HG03108 (cell line): ENCODE results near the gene SNX14.

Experiments used
- ATAC-seq: cut with Tn5 transposase; IDR thresholded peaks from one replicate; pipeline ENCODE4 v1.9.1; 2021; ENCODE audit warnings: moderate library complexity; ENCODE audit not compliant: unreplicated experiment

The SNX14 gene

DNA sequence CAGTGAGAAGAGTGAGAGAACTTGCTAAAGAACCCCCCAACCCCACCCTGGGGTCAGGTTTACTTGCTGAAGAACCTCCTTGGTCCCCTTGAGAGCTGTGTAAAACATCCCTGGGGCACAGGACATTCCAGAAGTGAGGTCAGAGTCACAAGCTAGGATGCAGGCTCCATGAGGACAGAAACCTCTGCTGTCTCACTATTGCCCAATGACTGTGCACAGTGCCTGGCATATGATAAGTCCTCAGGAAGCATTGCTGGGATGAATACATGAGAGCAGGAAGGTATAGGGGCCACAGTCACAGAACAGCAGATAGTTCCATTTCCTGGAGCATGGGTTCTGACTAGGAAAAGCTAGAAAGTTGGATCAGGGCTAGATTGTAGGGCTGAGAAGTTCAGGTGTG, 125.3 kb downstream of the SNX14 start:
- no peak for ATAC-seq

- ATAC-seq: peak; percentile 42
Observed at GRCh38 chr6:85465762-85466161, 127.9 kb downstream of the SNX14 start.

GRCh38 chr6:85464722-85465150, 128.9 kb downstream of the SNX14 start:
- no peak for ATAC-seq

- no peak for ATAC-seq
Observed at GRCh38 chr6:85464260-85464644, 129.4 kb downstream of the SNX14 start.

- ATAC-seq: no peak
Observed at GRCh38 chr6:85463621-85464259, 129.9 kb downstream of the SNX14 start.

GRCh38 chr6:85462673-85463072, 131.0 kb downstream of the SNX14 start:
- ATAC-seq: no peak

DNA sequence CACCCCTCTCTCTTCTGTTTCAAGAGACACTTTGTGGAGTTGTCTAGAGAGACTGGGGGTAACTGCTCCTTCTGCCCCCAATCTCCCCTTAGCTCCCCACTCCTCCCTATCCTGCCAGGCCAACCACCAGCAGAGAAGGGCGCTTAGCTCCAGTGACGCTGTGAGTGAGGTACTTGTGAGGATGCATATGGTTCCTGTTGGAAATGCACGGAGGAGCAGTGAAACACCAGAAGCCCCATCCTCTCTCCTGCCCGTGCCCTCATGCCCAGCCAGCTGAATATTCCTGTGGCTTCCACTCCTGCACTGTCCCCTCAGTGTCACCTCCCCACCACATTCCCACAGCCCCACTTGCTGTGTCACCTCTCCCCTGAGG, 131.9 kb downstream of the SNX14 start:
- no peak for ATAC-seq

DNA sequence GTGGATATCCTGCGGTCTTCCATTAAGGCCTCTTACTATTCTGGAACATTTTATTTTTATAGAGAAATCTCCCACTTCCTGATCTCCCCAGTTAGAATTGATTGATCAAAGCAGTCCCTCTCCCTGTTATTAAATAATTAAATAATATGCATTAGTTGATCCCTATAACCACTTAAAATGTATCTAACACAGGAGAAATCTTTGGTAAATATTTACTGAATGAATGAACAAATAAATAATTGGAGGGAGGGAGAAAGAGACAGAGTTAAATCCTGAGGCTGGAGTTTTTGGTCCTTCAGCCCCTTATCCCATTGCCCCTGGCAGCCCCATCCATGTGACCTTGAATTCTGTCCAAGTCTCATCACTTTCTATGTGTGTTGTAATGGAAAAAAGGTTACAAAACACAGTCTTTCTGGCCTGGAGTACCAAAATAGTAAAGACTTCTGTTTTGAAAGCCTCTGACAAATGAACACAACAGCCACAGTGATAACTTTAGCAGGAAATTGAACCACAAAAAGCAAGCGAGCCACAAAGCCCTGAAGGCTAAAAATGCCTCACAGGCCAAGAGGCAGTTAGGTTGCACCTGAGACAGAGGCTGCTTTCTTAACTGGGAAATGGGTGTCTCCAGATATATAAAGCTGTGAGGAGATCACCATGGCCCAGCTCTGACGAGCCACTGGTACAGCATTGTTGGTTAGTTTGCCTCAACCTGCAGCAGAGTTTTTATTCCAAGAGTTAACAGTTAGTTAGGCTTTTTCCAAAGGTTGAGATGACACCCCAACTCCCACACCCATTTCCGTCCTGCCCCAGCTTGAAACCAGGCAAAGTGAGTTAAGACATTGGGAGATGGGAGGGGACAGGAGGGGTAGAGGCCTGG, 132.5 kb downstream of the SNX14 start:
- peak; percentile 80 for ATAC-seq

GRCh38 chr6:85460154-85460920, 133.3 kb downstream of the SNX14 start:
- peak; percentile 34 for ATAC-seq

DNA sequence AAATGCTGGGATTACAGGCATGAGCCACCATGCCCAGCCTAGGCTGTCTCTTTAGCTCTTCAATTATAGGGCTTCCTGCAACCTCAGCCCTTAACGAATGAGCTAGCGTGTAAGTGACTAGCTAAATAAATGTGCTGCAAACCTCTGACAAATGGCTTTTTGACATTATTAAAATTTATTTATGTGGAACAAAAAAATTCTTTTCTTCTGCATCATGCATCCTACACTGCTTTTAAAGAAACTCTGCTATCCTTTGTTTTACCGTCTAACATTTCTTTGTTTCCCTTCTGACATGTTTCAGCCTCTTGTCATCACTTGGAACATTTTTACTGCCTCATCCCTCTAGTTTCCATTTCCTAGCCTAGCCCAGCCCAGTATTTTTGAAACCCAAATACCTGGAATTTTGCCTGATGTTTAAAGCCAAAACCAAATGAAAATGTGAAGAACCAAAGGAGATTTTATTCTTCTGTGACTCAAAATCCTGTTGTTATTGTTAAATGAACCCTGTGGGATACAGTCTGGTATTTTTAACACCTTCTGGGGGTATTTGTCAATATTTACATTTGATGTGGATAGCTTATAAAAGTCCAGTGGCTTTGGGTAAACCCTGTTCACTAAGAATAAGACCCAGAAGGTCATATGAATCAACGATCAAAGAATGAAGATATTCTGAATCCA, 134.3 kb downstream of the SNX14 start:
- ATAC-seq: no peak

- ATAC-seq: no peak
Observed at GRCh38 chr6:85458782-85459181, 134.9 kb downstream of the SNX14 start.

DNA sequence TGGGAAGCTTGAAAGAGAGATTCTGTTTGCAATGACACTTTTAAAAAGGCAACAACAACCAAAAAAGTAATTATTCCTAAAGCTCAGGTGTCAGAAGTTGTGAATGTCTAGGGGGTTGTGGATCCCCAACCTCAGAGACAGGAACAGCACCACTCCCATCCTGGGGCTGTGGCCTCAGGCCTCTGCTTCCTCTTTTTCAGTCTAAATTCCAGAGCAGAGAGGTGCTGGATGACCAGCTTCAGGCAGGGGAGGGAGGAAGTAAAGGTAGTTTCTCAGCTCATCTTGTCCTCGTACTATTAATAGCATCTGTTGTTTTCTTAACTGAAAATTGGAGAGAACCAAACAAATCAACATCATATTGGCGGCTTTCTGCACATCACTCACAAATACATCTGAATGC, 135.5 kb downstream of the SNX14 start:
- ATAC-seq: no peak

DNA sequence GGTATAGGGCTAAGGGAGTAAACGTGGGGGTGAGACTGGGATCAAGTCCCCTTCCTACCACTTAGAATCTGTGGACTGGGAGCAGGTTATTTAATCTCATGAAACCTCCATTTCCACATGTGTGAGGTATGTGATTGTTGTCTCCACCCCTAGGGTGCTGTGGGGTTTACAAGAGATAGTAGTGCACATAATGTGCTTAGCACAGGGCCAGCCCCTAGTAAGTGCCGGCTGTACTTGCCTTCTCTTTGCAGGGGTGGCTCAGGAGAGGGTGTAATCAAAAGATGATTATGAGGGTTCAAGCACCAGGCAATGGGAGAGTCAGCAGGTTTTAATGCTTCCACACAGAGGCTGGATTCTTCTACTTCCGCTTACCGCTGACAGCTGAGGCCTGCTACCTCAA, 136.9 kb downstream of the SNX14 start:
- ATAC-seq: no peak
